Suprapubic skin (tissue), 4 donors: ENCODE results near the gene CACNA1G.

Experiments used
- EP300 ChIP-seq: sonication (generic); formaldehyde crosslinking; IDR thresholded peaks from one replicate; pipeline ENCODE4 v1.6.1; 2017; ENCODE audit warnings: antibody characterized with exemption
- POLR2A ChIP-seq, 2 donors: fragments of 450-650 bp; IDR thresholded peaks; one replicate each; pipeline ENCODE4 v1.6.1; 2017; ENCODE audit warnings: antibody characterized with exemption in 2 of 2, mild to moderate bottlenecking in 2 of 2, moderate library complexity in 2 of 2
- POLR2AphosphoS5 ChIP-seq, 3 donors: sonication (generic); formaldehyde crosslinking; IDR thresholded peaks; one replicate each; pipeline ENCODE4 v1.6.1; 2017; ENCODE audit warnings: antibody characterized with exemption in 3 of 3
- TF ChIP-seq, protein P1 (sequence below), 2 donors: fragments of 200-600 bp in 1 of 2; fragments of 450-650 bp in 1 of 2; sonication (generic) in 1 of 2; IDR thresholded peaks; one replicate each; pipeline ENCODE4 v1.5.1; 2016 to 2019; ENCODE audit warnings: antibody characterized with exemption in 2 of 2, mild to moderate bottlenecking in 1 of 2, moderate library complexity in 1 of 2

DNA sequence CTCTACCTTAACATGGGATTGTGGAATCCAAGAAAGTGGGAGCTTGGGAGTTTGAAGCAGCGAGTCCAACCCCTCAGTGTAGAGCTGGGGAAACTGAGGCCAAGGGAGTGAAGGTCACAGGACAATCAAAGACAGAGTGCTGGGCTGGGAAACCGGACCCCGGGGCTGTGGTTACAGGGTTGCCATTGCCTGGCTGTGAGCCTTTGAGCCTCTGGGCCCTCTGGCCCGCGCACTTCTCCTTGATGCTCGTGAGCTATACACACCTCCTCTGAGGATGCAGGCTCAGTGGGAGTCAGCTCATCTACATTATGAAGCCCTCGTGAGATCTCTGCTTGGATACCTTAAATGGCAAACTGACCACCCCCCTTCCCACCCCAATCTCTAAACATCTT, 76.3 kb downstream of the CACNA1G start:
- TF ChIP-seq, protein P1, sequence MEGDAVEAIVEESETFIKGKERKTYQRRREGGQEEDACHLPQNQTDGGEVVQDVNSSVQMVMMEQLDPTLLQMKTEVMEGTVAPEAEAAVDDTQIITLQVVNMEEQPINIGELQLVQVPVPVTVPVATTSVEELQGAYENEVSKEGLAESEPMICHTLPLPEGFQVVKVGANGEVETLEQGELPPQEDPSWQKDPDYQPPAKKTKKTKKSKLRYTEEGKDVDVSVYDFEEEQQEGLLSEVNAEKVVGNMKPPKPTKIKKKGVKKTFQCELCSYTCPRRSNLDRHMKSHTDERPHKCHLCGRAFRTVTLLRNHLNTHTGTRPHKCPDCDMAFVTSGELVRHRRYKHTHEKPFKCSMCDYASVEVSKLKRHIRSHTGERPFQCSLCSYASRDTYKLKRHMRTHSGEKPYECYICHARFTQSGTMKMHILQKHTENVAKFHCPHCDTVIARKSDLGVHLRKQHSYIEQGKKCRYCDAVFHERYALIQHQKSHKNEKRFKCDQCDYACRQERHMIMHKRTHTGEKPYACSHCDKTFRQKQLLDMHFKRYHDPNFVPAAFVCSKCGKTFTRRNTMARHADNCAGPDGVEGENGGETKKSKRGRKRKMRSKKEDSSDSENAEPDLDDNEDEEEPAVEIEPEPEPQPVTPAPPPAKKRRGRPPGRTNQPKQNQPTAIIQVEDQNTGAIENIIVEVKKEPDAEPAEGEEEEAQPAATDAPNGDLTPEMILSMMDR (IDR thresholded peaks at IDR 0.05), result no peak
- no peak for TF ChIP-seq POLR2A (IDR thresholded peaks at IDR 0.05)
- TF ChIP-seq POLR2AphosphoS5 (IDR thresholded peaks at IDR 0.05), result no peak
- no peak for TF ChIP-seq EP300
